Lung microvascular endothelial cell (primary cell): Measurements from ENCODE around the gene RBM28. TPM values are rescaled to one million over a fixed set of nuclear protein-coding genes. Genes with fewer than 3 reads are reported as not detected.
"Not testable (repeated sequence)": the region's sequence is repeated elsewhere in the genome, so short reads cannot be mapped to it uniquely, and the experiment has no call there.

Source experiments
- DNase-seq, 2 donors: peaks; one replicate each; pipeline versions ENCODE4 v3.0.0 to v3.0.0-alpha.2; 2010; ENCODE audit warnings: low read depth in 2 of 2
- total RNA-seq: library from RNA; depleted of rRNA; stranded (reverse); fragments of >200 nt; gene quantifications from 2 replicates; pipeline ENCODE4 v1.2.1, GENCODE V29; 2014

Gene RBM28
- total RNA-seq, 1 donor from 2014 or later: 4.6 TPM

- DNase-seq: no peak
Observed at GRCh38 chr7:128350708-128351295, 7.1 kb upstream of the RBM28 start.

- no peak for DNase-seq
Observed at GRCh38 chr7:128349466-128349825, 5.7 kb upstream of the RBM28 start.

GRCh38 chr7:128347647-128348097 is 4.0 kb upstream of the RBM28 start:
- peak; percentile 54 to 73 for DNase-seq

- no peak for DNase-seq
Observed at GRCh38 chr7:128344431-128344774, 695 bp upstream of the RBM28 start.

- DNase-seq: no peak
Observed at GRCh38 chr7:128341733-128342132, 2.0 kb downstream of the RBM28 start.

- no peak for DNase-seq
Observed at GRCh38 chr7:128335730-128336129, 8.0 kb downstream of the RBM28 start.

GRCh38 chr7:128324368-128324680 is 19.4 kb downstream of the RBM28 start:
- DNase-seq: no peak

GRCh38 chr7:128323459-128324367 is 20.0 kb downstream of the RBM28 start:
- DNase-seq: no peak

GRCh38 chr7:128323040-128323439 is 20.7 kb downstream of the RBM28 start:
- DNase-seq: no peak

- peak; percentile 48 to 55 for DNase-seq
Observed at GRCh38 chr7:128322040-128322643, 21.6 kb downstream of the RBM28 start.

GRCh38 chr7:128321044-128321422 is 22.7 kb downstream of the RBM28 start:
- no peak for DNase-seq

- DNase-seq: peak in 1 of 2 donors; percentile 15
Observed at GRCh38 chr7:128318691-128319090, 25.0 kb downstream of the RBM28 start.

GRCh38 chr7:128311013-128311412 is 32.7 kb downstream of the RBM28 start:
- DNase-seq: no peak

GRCh38 chr7:128310499-128310898 is 33.2 kb downstream of the RBM28 start:
- DNase-seq: no peak

- DNase-seq: no peak
Observed at GRCh38 chr7:128309976-128310375, 33.7 kb downstream of the RBM28 start.

- DNase-seq: no peak
Observed at GRCh38 chr7:128309124-128309523, 34.6 kb downstream of the RBM28 start.

- no peak for DNase-seq
Observed at GRCh38 chr7:128307061-128307460, 36.6 kb downstream of the RBM28 start.

GRCh38 chr7:128304212-128304611 is 39.5 kb downstream of the RBM28 start:
- no peak for DNase-seq

GRCh38 chr7:128303643-128304042 is 40.1 kb downstream of the RBM28 start:
- no peak for DNase-seq

GRCh38 chr7:128303133-128303532 is 40.6 kb downstream of the RBM28 start:
- no peak for DNase-seq

GRCh38 chr7:128302139-128302538 is 41.6 kb downstream of the RBM28 start:
- no peak for DNase-seq

- no peak for DNase-seq
Observed at GRCh38 chr7:128299109-128299607, 44.5 kb downstream of the RBM28 start.

GRCh38 chr7:128298004-128298403 is 45.7 kb downstream of the RBM28 start:
- not testable (repeated sequence) for DNase-seq
